Retinal pigment epithelial cell (primary cell): Measurements from ENCODE around the gene MAP1A.
A peak's percentile ranks its signal among the peaks of the same experiment; 100 is the strongest.

Source experiments
- DNase-seq: peaks from one replicate; pipeline ENCODE4 v3.0.0-alpha.2; 2010; ENCODE audit warnings: low read depth
- H3K4me3 ChIP-seq: 2 replicates; pipeline ENCODE4 v1.5.1; 2011; ENCODE audit warnings: mild to moderate bottlenecking, low read length, control low read depth, moderate library complexity
- CTCF ChIP-seq: conservative IDR thresholded peaks from 2 replicates; pipeline ENCODE4 v1.5.1; 2011; ENCODE audit warnings: low read depth, low read length, control low read depth, inconsistent platforms

The MAP1A gene

GRCh38 chr15:43487271-43487895 is 30.0 kb upstream of the MAP1A start:
- DNase-seq = no peak

DNA sequence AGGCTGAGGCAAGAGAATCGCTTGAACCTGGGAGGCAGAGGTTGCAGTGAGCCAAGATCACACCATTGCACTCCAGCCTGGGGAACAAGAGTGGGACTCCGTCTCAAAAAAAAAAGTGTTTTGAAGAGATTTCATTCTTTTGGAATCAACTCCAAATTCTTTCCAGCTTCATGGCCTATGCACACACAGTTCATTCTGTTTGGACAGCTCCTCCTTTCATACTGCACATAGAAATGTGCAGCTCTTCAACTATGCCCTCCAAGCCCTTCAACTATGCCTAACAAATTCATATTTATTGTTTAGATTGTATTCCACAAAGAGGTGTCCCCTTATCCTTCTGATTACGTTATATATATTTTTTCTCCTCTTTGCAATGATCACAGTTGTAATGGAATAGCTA is 28.6 kb upstream of the MAP1A start:
- no peak for TF ChIP-seq CTCF
- DNase-seq = no peak
- no peak overlapping the region for H3K4me3 ChIP-seq

More at GRCh38 chr15:43487271-43487895, 30.0 kb upstream of the MAP1A start:
- no peak for TF ChIP-seq CTCF
- H3K4me3 ChIP-seq = no peak overlapping the region

DNA sequence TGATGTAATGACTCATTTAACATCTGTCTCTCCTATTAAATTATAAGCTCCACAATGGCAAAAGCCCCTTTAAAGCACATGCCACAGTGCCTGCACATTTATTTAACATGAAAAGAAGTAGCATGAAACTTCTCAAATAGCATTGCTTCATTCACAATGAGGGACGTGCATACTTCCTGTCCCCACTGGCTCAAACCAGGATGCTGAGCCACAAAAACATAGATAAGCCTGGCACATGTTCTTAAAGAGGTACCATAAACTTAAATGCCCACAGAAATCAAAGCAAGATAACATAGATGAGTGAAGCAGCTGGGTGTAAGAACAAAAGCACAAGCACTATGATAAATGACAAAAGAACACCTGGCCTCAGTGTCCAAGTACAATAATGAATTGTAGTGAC is 28.2 kb upstream of the MAP1A start:
- no peak for TF ChIP-seq CTCF
- H3K4me3 ChIP-seq = no peak overlapping the region
- no peak for DNase-seq

GRCh38 chr15:43492266-43492665 is 25.1 kb upstream of the MAP1A start:
- TF ChIP-seq CTCF = no peak
- H3K4me3 ChIP-seq = peak overlapping the region; percentile 96
- no peak for DNase-seq

- peak; percentile 72 for DNase-seq
- peak within 1 kb of the TSS; percentile 96 for H3K4me3 ChIP-seq
- no peak for TF ChIP-seq CTCF
These were observed 24.5 kb upstream of the MAP1A start, which contains the start of gene TP53BP1 for GRCh38 chr15:43492673-43493601. Gene TP53BP1, minus strand, starts transcription at chr15:43493156. Its CDS starts 113 bp downstream, at chr15:43493043.

DNA sequence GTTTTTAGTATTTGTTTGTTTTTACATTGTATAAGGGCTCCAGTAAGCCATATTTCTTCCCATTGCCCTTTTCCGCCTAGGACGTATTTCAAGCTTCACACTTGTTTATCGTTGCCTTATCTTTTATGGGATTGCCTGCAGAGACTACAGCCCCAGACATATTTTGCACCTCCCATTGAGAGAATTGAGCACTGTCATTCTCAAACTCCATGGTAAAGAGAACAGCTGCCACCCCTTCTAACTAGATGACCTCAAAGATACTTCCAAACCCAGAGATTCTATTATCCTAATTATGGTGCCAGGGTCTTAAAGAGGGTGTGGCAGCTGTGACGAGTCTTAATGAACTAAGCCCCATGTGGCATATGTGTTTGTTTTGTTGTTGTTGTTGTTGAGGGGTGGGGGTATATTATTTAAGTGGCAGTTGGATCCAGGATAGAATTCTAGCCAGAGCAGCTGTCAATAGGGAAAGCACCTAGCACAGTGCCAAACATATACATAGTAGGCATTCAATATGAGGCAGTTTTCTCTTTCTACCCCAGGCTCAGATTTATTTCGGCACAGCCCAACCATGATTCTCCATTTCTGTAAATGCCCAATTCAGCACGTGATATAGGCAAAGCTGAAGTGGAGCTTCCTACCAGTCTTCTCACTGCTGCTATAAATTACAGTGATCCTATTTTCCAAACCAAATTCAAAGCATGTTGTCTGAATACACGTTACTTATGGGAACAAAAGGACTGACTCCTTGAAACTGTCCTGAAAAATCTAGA is 23.5 kb upstream of the MAP1A start:
- TF ChIP-seq CTCF = no peak
- peak overlapping the region; percentile 96 for H3K4me3 ChIP-seq
- no peak for DNase-seq
